A673 (cell line): ENCODE data around the gene TMOD1.
"Not testable (repeated sequence)": the region's sequence is repeated elsewhere in the genome, so short reads cannot be mapped to it uniquely, and the experiment has no call there.

ENCODE experiments used
- EZH2 ChIP-seq: fragments of 200-600 bp; sonication (generic); IDR thresholded peaks from 2 replicates; pipeline ENCODE4 v1.6.1; 2017; ENCODE audit warnings: borderline replicate concordance, low read depth, mild to moderate bottlenecking, mixed read lengths, antibody characterized with exemption, low read length; ENCODE audit not compliant: poor library complexity, severe bottlenecking
- TF ChIP-seq, protein P1 (sequence below): fragments of 300-800, 200-600 bp; sonication (generic); conservative IDR thresholded peaks from 2 replicates; pipeline ENCODE4 v1.5.1; 2017; ENCODE audit warnings: low read depth, mild to moderate bottlenecking, antibody characterized with exemption, low read length, moderate library complexity, mixed read lengths

DNA sequence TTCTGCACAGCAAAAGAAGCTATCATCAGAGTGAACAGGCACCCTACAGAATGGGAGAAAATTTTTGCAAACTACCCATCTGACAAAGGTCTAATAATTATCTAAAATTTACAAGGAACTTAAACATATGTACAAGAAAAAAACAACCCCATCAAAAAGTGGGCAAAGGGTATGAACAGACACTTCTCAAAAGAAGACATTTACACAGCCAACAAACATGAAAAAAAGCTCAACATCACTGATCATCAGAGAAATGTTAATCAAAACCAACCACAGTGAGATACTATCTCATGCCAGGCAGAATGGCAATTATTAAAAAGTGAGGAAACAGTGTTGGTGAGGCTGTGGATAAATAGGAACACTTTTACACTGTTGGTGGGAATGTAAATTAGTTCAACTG lies 44.6 kb upstream of the TMOD1 start:
- TF ChIP-seq, protein P1, sequence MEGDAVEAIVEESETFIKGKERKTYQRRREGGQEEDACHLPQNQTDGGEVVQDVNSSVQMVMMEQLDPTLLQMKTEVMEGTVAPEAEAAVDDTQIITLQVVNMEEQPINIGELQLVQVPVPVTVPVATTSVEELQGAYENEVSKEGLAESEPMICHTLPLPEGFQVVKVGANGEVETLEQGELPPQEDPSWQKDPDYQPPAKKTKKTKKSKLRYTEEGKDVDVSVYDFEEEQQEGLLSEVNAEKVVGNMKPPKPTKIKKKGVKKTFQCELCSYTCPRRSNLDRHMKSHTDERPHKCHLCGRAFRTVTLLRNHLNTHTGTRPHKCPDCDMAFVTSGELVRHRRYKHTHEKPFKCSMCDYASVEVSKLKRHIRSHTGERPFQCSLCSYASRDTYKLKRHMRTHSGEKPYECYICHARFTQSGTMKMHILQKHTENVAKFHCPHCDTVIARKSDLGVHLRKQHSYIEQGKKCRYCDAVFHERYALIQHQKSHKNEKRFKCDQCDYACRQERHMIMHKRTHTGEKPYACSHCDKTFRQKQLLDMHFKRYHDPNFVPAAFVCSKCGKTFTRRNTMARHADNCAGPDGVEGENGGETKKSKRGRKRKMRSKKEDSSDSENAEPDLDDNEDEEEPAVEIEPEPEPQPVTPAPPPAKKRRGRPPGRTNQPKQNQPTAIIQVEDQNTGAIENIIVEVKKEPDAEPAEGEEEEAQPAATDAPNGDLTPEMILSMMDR, result not testable (repeated sequence)
- TF ChIP-seq EZH2, result not testable (repeated sequence)
